Activated CD8-positive, alpha-beta memory T cell treated with anti-CD3 and anti-CD28 coated beads, Interleukin-2, amount 50 U/mL, for 4 hours (primary cell): ENCODE measurements around the gene BICDL1.

Experiments used
- DNase-seq: peaks from one replicate; pipeline ENCODE4 v3.0.0-alpha.2; 2020

Gene BICDL1

GRCh38 chr12:120102189-120103043 is 113.4 kb downstream of the BICDL1 start:
- DNase-seq = no peak

GRCh38 chr12:120103044-120103338 is 114.0 kb downstream of the BICDL1 start:
- DNase-seq = no peak

- no peak for DNase-seq
Observed at GRCh38 chr12:120103371-120103770, 114.3 kb downstream of the BICDL1 start.

- no peak for DNase-seq
Observed at GRCh38 chr12:120106151-120106550, 117.1 kb downstream of the BICDL1 start.

DNA sequence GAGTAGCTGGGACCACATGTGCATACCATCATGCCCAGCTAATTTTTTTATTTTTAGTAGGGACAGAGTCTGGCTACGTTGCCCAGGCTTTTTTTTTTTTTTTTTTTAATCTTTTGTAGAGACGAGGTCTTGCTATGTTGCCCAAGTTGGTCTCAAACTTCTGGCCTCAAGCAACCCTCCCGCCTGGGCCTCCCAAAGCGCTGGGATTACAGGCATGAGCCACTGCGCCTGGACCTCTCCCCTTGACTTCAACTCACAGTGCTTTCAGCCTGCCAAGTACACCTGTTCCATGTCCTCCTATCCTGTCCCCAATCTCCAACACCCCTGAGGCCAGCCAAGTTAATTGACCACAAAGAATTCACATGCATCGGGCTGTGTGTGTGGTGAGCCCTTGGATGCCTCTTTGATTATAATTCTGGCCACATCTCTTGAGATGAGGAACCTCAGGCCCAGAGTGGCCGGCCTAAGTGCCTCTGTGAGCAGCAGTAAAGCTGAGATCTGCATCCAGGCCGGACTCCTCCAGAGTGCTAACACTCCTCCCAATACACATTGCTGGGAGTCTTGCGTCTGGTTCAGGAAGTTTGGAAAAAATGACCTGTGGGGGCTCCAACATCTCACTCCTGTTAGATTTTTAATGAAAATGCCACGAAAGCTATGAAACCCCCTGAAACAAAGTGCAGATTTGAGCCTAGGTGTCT is 120.7 kb downstream of the BICDL1 start:
- DNase-seq = no peak

- DNase-seq = no peak
Observed at GRCh38 chr12:120110550-120111501, 121.8 kb downstream of the BICDL1 start.

DNA sequence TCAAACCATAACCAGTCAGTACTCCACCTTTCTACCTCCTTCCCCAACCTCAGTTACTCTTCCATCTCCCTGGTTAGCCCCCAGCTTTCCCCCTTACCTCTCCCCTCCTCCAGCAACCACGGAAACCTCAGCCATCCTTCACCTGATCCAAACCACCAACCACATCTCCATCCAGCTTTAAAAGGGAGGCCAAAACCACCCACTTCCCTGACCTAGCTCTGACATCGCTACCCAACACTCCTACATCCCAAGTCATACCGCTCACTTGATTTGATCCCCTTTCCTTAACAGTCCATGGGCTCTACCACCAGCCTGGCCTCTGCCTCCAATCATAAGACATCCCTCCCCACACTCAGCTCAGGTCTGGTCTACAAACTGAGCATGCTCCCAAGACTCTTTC is 126.0 kb downstream of the BICDL1 start:
- DNase-seq = no peak

- no peak for DNase-seq
Observed at GRCh38 chr12:120115692-120116440, 126.8 kb downstream of the BICDL1 start.

DNA sequence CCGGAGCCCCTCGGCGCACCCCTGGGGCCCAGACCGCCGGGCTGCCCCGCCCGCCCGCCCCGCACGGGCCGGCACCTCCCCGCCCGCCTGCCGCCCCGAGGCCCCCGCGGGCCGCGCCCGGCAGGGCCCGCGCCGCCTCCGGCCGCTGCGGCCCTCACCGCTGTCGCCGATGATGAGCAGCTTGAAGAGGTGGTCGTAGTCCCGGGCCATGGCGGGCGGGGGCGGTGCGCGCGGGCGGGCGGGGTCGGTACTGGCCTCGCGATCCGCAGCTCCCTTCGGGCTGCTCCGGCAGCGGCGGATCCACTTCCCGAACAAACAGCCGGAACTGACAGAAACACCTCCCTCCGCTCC is 127.4 kb downstream of the BICDL1 start, which contains the start of gene RAB35:
RAB35 (minus strand) TSS at position 313 of the 351 bp plus-strand sequence; CDS start at position 210, 103 bp downstream.
- DNase-seq = no peak

GRCh38 chr12:120116792-120117651 is 128.0 kb downstream of the BICDL1 start:
- peak; percentile 98 for DNase-seq

GRCh38 chr12:120117961-120118320 is 128.9 kb downstream of the BICDL1 start:
- no peak for DNase-seq

GRCh38 chr12:120118321-120119061 is 129.5 kb downstream of the BICDL1 start:
- DNase-seq = no peak

DNA sequence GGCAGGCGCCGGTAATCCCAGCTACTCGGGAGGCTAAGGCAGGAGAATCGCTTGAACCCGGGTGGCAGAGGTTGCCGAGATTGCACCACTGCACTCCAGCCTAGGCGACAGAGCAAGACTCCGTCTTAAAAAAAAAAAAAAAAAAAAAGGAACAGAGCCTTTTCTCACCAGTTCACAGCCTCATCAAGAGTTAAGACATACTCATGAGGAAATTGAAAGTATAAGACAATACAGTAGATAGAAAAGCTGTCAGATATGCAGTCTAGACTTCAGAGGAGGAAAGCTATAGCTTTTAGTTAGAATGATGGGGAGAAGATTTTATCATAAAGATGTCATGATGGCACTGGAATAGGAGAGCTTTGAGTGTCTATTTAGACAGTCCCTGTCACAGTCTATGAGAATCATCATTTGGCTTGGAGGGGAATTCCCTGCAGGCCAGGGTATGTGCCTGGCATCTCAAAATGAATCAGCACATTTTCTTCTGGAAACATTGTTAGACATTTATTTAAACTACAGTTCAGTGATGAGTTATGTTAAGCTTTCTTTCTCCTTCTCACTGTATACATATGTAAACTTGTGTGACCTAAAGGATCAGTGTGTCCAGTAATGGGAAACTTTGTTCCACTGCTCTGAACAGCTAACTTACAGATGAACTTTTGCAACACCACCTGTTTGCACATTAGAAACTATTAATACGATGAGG is 130.4 kb downstream of the BICDL1 start:
- no peak for DNase-seq

- DNase-seq = no peak
Observed at GRCh38 chr12:120121343-120121742, 132.3 kb downstream of the BICDL1 start.

DNA sequence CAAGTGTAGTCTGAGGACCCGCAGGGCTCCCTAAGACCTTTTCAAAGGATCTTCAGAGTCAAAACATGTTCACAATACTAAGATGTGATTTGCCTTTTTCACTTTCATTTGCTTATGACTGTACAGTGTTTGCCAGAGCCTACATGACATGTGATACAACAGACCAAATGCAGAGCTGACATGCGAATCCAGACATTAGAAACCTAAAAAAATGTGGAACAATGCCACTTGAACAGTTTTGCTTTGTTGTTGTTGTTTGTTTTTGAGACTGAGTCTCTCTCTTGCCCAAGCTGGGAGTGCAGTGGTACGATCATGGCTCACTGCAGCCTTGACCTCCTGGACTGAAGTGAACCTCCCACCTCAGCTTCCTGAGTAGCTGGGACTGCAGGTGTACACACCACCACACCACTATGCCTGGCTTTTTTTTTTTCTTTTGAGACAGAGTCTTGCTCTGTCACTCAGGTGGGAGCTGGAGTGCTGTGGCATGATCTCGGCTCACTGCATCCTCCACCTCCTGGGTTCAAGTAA is 132.8 kb downstream of the BICDL1 start:
- DNase-seq = no peak

DNA sequence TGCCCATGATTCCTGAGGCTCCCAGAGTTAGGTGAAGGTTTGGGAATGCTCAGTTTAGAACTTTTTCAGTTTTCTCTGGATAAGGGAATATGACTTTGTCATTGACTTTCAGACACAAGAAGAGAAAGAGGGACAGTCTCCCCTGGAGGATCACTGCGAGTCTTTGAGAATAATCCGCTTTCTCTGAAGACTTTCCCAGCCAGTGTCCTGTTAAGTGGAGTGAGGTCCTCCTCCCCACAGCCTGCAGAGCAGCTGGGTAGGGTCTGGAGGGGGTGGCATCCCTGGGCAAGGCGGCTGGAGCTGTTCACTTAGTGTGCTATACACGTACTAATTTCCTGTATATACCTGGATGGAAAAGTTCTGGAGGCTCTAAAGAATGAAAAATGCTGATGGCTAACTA is 136.0 kb downstream of the BICDL1 start:
- no peak for DNase-seq

DNA sequence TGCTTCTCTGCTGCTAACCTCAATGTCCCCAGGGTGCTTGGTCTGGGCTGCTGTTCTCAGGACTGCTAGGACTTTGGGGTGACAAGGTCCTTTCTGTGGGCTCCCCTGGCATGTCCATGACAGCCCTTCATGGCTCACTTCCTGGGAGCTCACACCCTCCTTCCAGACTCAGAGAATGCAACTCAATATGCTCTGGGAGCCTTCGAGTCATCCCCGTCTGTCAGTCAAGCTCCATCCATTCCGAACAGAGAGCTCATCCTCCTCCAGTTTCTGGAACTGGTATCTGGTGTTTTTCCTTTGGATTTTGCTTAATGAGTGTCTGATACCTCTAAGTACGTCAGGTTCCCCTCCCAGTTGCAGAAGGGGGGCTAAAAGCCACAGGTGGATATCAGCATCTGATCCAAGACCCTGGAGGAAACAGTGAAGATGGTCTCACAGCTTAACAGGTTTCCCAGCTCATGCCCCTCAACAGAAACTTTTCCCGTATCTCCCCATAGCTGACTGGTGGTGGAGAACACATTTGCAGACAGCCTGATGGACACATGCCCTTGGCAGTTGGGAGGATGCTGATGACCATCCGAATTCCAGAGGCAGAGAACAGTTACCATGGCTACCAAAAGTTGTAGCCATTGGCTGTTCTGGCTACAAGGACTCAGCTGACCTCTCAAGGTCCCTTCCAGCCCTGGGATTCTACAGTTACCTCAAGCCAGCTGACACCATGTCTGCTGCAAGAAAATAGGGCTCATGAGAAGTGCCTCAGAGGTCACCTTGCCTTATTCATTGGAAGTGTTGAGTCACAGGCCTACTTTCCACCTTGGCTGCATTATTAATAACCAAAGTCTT is 137.0 kb downstream of the BICDL1 start:
- no peak for DNase-seq

- DNase-seq = no peak
Observed at GRCh38 chr12:120126635-120127005, 137.6 kb downstream of the BICDL1 start.

- no peak for DNase-seq
Observed at GRCh38 chr12:120130011-120130410, 141.0 kb downstream of the BICDL1 start.
